Superior temporal gyrus (tissue), 1 donor: ENCODE measurements around the gene GPR87.

Experiments used
- DNase-seq: peaks from one replicate; pipeline ENCODE4 v3.0.0-alpha.2; 2016; ENCODE audit errors: extremely low spot score

GPR87 gene

GRCh38 chr3:151315846-151316245 is 774 bp downstream of the GPR87 start:
- DNase-seq: no peak

- no peak for DNase-seq
These were observed 1.5 kb downstream of the GPR87 start for GRCh38 chr3:151315136-151315535.

GRCh38 chr3:151314593-151314992 is 2.0 kb downstream of the GPR87 start:
- DNase-seq: no peak

GRCh38 chr3:151314137-151314536 is 2.5 kb downstream of the GPR87 start:
- no peak for DNase-seq

GRCh38 chr3:151312972-151313371 is 3.6 kb downstream of the GPR87 start:
- DNase-seq: no peak

- DNase-seq: no peak
These were observed 7.1 kb downstream of the GPR87 start for GRCh38 chr3:151309566-151309965.

GRCh38 chr3:151307583-151308488 is 8.8 kb downstream of the GPR87 start:
- no peak for DNase-seq

- DNase-seq: no peak
These were observed 9.5 kb downstream of the GPR87 start for GRCh38 chr3:151307131-151307530.

- no peak for DNase-seq
These were observed 10.3 kb downstream of the GPR87 start for GRCh38 chr3:151306168-151306810.

GRCh38 chr3:151305775-151306151 is 10.9 kb downstream of the GPR87 start:
- DNase-seq: no peak

- no peak for DNase-seq
These were observed 11.4 kb downstream of the GPR87 start for GRCh38 chr3:151305060-151305774.

GRCh38 chr3:151303751-151304150 is 12.9 kb downstream of the GPR87 start:
- DNase-seq: no peak

- DNase-seq: no peak
These were observed 14.8 kb downstream of the GPR87 start for GRCh38 chr3:151301787-151302186.

- no peak for DNase-seq
These were observed 16.1 kb downstream of the GPR87 start for GRCh38 chr3:151300539-151300938.

GRCh38 chr3:151299006-151299405 is 17.6 kb downstream of the GPR87 start:
- DNase-seq: no peak

- no peak for DNase-seq
These were observed 19.2 kb downstream of the GPR87 start for GRCh38 chr3:151297429-151297828.

GRCh38 chr3:151296226-151296625 is 20.4 kb downstream of the GPR87 start:
- no peak for DNase-seq

GRCh38 chr3:151293127-151293526 is 23.5 kb downstream of the GPR87 start:
- no peak for DNase-seq

- DNase-seq: no peak
These were observed 25.9 kb downstream of the GPR87 start for GRCh38 chr3:151290673-151291072.

- DNase-seq: no peak
These were observed 27.2 kb downstream of the GPR87 start for GRCh38 chr3:151289445-151289844.

- no peak for DNase-seq
These were observed 30.7 kb downstream of the GPR87 start for GRCh38 chr3:151285940-151286339.

- DNase-seq: no peak
These were observed 32.6 kb downstream of the GPR87 start for GRCh38 chr3:151283907-151284461.
